Smooth muscle cell (in vitro differentiated cells): ENCODE results near the gene FOXP1. TPM values are rescaled to one million over a fixed set of nuclear protein-coding genes. Genes with fewer than 3 reads are reported as not detected.

Source experiments
- DNase-seq: peaks from one replicate; lab custom pipeline; 2025; ENCODE audit not compliant: unreplicated experiment; lab: John Stamatoyannopoulos, UW
- H2AFZ ChIP-seq: fragments of 200-600 bp; sonication (generic); 2 replicates; pipeline ENCODE4 v1.6.0; 2016; ENCODE audit warnings: antibody characterized with exemption, low read depth, mild to moderate bottlenecking
- H3F3A ChIP-seq: fragments of 200-600 bp; sonication (generic); 2 replicates; pipeline ENCODE4 v1.6.0; 2017; ENCODE audit warnings: antibody characterized with exemption, low read depth
- H3K27ac ChIP-seq: fragments of 200-600 bp; sonication (generic); 2 replicates; pipeline ENCODE4 v1.5.1; 2016; ENCODE audit warnings: low read depth, mild to moderate bottlenecking
- H3K27me3 ChIP-seq: fragments of 200-600 bp; sonication (generic); 2 replicates; pipeline ENCODE4 v1.6.1; 2016; ENCODE audit warnings: low read depth, mild to moderate bottlenecking
- H3K36me3 ChIP-seq: fragments of 200-600 bp; sonication (generic); 2 replicates; pipeline ENCODE4 v1.5.1; 2016; ENCODE audit warnings: low read depth
- H3K4me1 ChIP-seq: fragments of 200-600 bp; sonication (generic); 2 replicates; pipeline ENCODE4 v1.5.1; 2016; ENCODE audit warnings: low read depth
- H3K4me2 ChIP-seq: fragments of 200-600 bp; sonication (generic); 2 replicates; pipeline ENCODE4 v1.6.0; 2016; ENCODE audit warnings: mild to moderate bottlenecking
- H3K4me3 ChIP-seq: fragments of 200-600 bp; sonication (generic); 2 replicates; pipeline ENCODE4 v1.5.1; 2016; ENCODE audit warnings: mild to moderate bottlenecking
- H3K79me2 ChIP-seq: fragments of 200-600 bp; sonication (generic); 2 replicates; pipeline ENCODE4 v1.6.0; 2016; ENCODE audit warnings: low read depth, mild to moderate bottlenecking
- H3K9ac ChIP-seq: fragments of 200-600 bp; sonication (generic); 2 replicates; pipeline ENCODE4 v1.6.0; 2016; ENCODE audit warnings: low read depth
- H3K9me3 ChIP-seq: fragments of 200-600 bp; sonication (generic); replicated peaks from 2 replicates; pipeline ENCODE4 v1.5.1; 2016; ENCODE audit warnings: low read depth
- H4K20me1 ChIP-seq: fragments of 200-600 bp; sonication (generic); 2 replicates; pipeline ENCODE4 v1.6.0; 2016; ENCODE audit warnings: low read depth
- whole genome bisulfite sequencing: methylation state at CpG from one replicate; pipeline ENCODE4 v1.1.7; 2016; ENCODE audit warnings: low lambda C conversion rate; 5-methylcytosine and 5-hydroxymethylcytosine counted together
- polyA plus RNA-seq: library from polyadenylated mRNA; unstranded; fragments of >200 nt; fragmentation: Nextera tagmentation; extraction: Ambion mirVana; gene quantifications from 2 replicates; pipeline ENCODE4 v1.2.1, GENCODE V29; 2016
- total RNA-seq: library from RNA; depleted of rRNA; stranded (reverse); fragments of >200 nt; gene quantifications from 2 replicates; pipeline ENCODE4 v1.2.3, GENCODE V29; 2014
- TF ChIP-seq, protein P1 (sequence below): fragments of 200-600 bp; sonication (generic); IDR thresholded peaks from 2 replicates; pipeline ENCODE4 v1.5.1; 2017; ENCODE audit warnings: borderline replicate concordance, mild to moderate bottlenecking, antibody characterized with exemption; ENCODE audit not compliant: insufficient read depth, poor library complexity, severe bottlenecking

The FOXP1 gene
- total and polyA plus RNA-seq, 2 experiments from 2014 or later: 40.9 to 68.0 TPM

DNA sequence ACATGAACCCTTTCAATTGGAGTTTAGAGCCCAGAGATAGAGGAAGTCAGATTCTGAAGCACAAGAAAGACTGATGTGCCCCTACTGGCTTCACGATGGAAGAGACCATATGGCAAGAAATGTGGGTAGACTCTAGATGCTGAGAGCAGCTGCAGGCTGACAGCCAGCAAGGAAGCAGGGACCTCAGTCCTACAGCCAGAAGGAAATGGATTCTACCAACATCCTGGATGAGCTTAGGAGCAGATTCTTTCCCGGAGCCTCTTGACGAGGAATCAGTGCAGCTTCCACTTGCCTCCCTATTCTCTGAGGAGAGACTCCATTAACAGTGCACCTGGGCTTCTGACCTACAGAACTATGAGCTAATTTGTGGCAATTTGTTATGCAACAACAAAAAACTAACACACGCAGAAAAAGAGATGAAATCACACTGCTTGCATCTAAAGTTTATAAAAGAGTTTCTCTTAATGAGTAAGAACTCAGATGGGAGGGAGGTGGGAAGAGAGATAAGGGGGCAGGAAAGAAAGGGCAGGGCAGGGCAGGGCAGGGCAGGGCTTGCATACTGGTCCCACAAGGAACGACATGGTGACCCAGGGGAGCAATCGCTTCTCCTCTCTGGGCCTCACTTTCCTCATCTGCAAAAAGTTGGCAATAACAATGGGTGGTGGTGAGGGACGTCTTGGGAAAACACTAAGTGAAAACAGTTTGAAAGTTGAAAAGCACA, 440.9 kb downstream of the FOXP1 start:
- Histone ChIP-seq H4K20me1 (no peaks in the 10 kb centered on the region), H3F3A (no peaks in the 10 kb centered on the region), H3K4me3 (no peak overlapping the region), H3K4me1 (no peaks in the 10 kb centered on the region), H3K9ac (no peak overlapping the region), H3K9me3 (no peaks in the 10 kb centered on the region), H3K79me2 (no peaks in the 10 kb centered on the region), H3K27ac (no peak overlapping the region), H2AFZ (no peak overlapping the region), H3K4me2 (no peak overlapping the region), H3K27me3 (no peaks in the 10 kb centered on the region), H3K36me3 (no peaks in the 10 kb centered on the region)
- TF ChIP-seq, protein P1, sequence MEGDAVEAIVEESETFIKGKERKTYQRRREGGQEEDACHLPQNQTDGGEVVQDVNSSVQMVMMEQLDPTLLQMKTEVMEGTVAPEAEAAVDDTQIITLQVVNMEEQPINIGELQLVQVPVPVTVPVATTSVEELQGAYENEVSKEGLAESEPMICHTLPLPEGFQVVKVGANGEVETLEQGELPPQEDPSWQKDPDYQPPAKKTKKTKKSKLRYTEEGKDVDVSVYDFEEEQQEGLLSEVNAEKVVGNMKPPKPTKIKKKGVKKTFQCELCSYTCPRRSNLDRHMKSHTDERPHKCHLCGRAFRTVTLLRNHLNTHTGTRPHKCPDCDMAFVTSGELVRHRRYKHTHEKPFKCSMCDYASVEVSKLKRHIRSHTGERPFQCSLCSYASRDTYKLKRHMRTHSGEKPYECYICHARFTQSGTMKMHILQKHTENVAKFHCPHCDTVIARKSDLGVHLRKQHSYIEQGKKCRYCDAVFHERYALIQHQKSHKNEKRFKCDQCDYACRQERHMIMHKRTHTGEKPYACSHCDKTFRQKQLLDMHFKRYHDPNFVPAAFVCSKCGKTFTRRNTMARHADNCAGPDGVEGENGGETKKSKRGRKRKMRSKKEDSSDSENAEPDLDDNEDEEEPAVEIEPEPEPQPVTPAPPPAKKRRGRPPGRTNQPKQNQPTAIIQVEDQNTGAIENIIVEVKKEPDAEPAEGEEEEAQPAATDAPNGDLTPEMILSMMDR: no peak
- DNase-seq: no peak
- WGBS: 69% methylated on average over 7 of the region's 7 CpGs

DNA sequence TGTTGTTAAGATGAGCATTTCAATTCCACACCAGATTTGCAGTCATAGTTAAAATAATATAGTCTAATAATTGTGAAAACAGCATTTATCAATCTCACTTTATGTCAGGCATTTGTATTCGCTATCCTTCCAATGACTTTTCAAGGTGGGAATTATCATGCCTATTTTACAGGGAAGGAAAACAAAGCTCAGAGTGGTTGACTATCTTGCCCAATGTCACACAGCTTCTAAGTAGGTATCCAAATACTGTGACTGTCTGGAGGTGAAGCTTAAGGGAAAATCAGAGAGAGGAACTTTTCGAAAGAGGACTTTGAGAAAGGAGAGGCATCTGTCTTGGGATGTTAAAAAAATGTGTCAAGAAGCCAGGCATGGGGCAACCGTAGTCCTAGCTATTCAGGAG, 443.1 kb downstream of the FOXP1 start:
- no peaks in the 10 kb centered on the region for H3K9me3 ChIP-seq
- DNase-seq: no peak
- no peaks in the 10 kb centered on the region for H3K4me1 ChIP-seq
- no peaks in the 10 kb centered on the region for H4K20me1 ChIP-seq
- H3K79me2 ChIP-seq: no peaks in the 10 kb centered on the region
- no peak overlapping the region for H3K9ac ChIP-seq
- TF ChIP-seq, protein P1: no peak
- H2AFZ ChIP-seq: no peak overlapping the region
- WGBS: 94% methylated on average over 3 of the region's 3 CpGs
- no peaks in the 10 kb centered on the region for H3F3A ChIP-seq
- H3K4me3 ChIP-seq: no peak overlapping the region
- no peak overlapping the region for H3K27ac ChIP-seq
- H3K36me3 ChIP-seq: no peaks in the 10 kb centered on the region
- H3K27me3 ChIP-seq: no peaks in the 10 kb centered on the region
- no peak overlapping the region for H3K4me2 ChIP-seq

DNA sequence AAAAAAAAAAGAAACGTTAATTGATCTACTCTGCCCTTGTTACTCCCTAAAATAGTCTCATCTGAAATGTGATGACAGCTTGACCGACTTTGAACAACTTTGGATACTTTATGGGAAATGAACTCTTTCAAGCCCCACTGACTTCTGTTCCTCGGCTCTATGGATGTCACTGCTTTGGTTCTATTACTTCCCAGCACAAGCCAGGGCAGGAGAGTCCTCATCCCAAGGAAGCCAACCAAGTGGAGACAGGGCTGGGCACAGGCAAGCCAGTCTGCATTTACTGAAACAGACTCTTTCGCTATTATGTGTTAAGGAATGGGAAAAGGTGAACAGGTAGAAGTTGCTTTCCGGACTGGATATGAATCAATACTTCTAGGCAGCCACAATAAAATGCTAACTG, 444.0 kb downstream of the FOXP1 start:
- TF ChIP-seq, protein P1: no peak
- Histone ChIP-seq H3K4me1 (no peaks in the 10 kb centered on the region), H3K79me2 (no peaks in the 10 kb centered on the region), H3K4me3 (no peak overlapping the region), H4K20me1 (no peaks in the 10 kb centered on the region), H3K9ac (no peak overlapping the region), H3K4me2 (no peak overlapping the region), H2AFZ (no peak overlapping the region), H3K9me3 (no peaks in the 10 kb centered on the region), H3K27me3 (no peaks in the 10 kb centered on the region), H3F3A (no peaks in the 10 kb centered on the region), H3K36me3 (no peaks in the 10 kb centered on the region), H3K27ac (no peak overlapping the region)
- WGBS: 94% methylated on average over 5 of the region's 5 CpGs
- DNase-seq: no peak

DNA sequence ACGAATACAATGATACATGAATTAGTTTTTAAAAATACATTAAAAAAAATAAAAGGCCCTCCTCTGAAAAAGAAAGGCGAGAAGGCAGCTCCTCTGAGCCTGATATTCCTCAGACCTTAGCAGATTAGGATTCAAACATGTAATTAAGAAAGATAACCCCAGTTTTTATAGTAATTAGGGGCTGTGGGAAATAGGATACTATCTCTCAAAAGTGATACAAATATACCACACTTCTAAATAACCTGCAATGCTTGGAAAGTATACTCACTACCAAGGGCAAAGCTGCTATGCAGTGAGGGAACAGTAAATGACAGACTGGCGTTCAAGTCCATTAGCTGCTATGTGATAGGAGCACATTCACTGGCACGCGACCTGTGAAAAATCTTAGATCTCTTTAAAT, 445.1 kb downstream of the FOXP1 start:
- no peak overlapping the region for H3K4me2 ChIP-seq
- TF ChIP-seq, protein P1: no peak
- H3K27me3 ChIP-seq: no peaks in the 10 kb centered on the region
- H3K36me3 ChIP-seq: no peaks in the 10 kb centered on the region
- no peak for DNase-seq
- no peak overlapping the region for H2AFZ ChIP-seq
- no peaks in the 10 kb centered on the region for H3K4me1 ChIP-seq
- H3K4me3 ChIP-seq: no peak overlapping the region
- no peaks in the 10 kb centered on the region for H3K79me2 ChIP-seq
- no peaks in the 10 kb centered on the region for H3K9me3 ChIP-seq
- H3F3A ChIP-seq: no peaks in the 10 kb centered on the region
- H3K27ac ChIP-seq: no peak overlapping the region
- H3K9ac ChIP-seq: no peak overlapping the region
- 97% methylated on average over 5 of the region's 5 CpGs for WGBS
- H4K20me1 ChIP-seq: no peaks in the 10 kb centered on the region
